ENCODE data around the gene LRP3. TPM values are rescaled to one million over a fixed set of nuclear protein-coding genes. Genes with fewer than 3 reads are reported as not detected.

The LRP3 gene
- total and polyA plus RNA-seq, 4 experiments from 2014 or later, result 0.32 TPM; not detected in 3

DNA sequence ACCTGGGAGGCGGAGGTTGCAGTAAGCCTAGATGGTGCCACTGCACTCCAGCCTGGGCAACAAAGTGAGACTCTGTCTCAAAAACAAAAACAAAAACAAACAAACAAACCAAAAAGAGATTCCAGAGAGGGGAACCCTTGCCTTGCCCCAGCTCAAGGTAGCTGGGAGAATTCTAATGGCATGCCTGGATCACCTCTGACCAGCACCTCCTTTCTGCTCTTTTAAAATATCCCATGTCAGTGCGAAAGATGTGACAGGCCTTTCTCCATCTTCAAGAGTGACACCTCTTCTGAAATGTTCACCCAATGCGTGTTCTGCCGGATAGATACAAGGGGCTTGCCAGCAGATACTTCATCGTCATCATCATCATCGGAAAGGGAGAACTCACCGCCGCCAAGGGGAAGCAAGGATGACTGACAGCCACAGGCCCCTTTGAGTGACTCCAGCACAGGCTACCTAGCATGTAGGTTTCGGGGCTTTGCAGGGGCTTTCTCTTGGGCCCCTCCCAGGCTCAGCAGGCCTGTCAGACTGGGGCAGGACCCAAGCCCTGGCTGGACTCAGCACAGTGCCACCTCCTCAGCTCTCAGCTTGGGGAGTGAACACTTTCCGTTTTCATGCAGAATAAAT, 18.9 kb upstream of the LRP3 start:
- H3K9me3 Mint-ChIP-seq, result peaks cover 0 to 7% (median under 1%) of the 10 kb centered on the region in 8 donors
- CTCF ChIA-PET (ENCODE audit: partially characterized antibody), result interaction anchor here (0.6 to 4.8 kb wide), 8 partner anchors 9 to 60 kb away, joined by 3 to 43 read pairs (median 9); no protein-coding TSS in a partner anchor
- peak overlapping the region in 1 of 2 donors; percentile 76 for H3K4me3 ChIP-seq (ENCODE audit: low read length in 2 of 2)

DNA sequence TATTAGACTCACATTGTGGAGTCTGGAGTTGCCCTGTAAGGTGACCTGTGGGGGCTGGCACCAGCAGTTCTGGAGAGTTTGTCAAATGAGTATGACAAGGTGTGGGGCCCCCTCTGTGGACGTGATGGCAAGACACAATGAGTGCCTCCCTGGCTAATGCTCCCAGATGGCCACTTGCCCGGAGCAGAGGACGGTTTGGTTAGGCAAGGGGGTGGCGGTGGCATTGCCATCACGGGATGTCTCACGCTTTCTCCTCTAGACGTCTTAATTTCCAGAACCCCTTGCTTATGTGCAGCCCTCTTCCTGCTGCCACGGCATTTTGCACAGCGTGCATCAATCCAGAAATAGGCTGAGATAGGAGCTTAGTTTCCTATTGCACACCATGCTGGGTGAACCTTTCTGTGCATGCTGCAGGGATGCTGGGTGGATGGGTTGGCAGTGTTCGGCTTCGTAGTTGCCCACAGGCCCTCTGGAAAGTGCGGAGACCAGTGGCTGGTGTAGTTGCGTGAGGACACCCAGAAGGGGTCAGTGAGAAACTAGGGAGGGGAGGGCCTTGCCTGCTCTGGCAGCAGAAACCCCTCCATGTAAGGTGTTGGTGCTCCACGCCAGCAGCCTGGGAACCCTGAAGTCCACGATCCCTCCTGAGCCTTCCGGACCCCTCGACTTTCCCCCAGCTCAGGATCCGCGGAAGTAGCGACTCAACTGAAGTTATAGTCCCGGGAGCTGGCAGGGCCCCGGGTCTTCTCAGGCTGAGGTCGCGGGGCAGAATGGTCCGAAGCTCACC, 18.1 kb upstream of the LRP3 start:
- Histone ChIP-seq H3K27me3 (ENCODE audit: insufficient read depth, low read length) (no peaks in the 10 kb centered on the region), H3K27ac (ENCODE audit: low read depth, low read length) (peak overlapping the region; percentile 88), H3K9me3 (ENCODE audit: control insufficient read depth in 1 of 2, low read length in 2 of 2) (no peaks in the 10 kb centered on the region), H3K36me3 (ENCODE audit: insufficient read depth, low read length) (no peaks in the 10 kb centered on the region), H3K4me3 (ENCODE audit: low read length in 2 of 2) (peak overlapping the region; percentile 71 to 76), H3K4me1 (ENCODE audit: insufficient read depth, low read length) (peaks cover 42% of the 10 kb centered on the region)
- intact Hi-C loops (cut with micrococcal nuclease), result loop anchor here (2.0 to 5.0 kb wide), 5 partner anchors 59 to 1079 kb away; partner anchors contain the start of genes ANKRD27, GARRE1, NUDT19 and RGS9BP
- Mint-ChIP-seq H3K4me3 (peak overlapping the region; percentile 95 to 99 (median 98)), H3K27ac (peak overlapping the region; percentile 97 to 100 (median 99)), H3K27me3 (peaks cover 0 to 4% of the 10 kb centered on the region in 2 donors), H3K36me3 (peaks cover 0 to 14% of the 10 kb centered on the region in 2 donors), H3K4me1 (peaks cover 23 to 60% (median 43%) of the 10 kb centered on the region in 4 donors), H3K9me3 (peaks cover 0 to 7% (median under 1%) of the 10 kb centered on the region in 8 donors)
- DNase-seq, result peak in 2 of 5 donors; percentile 16 to 42
- CTCF ChIA-PET (ENCODE audit: partially characterized antibody), result interaction anchor here (0.6 to 4.8 kb wide), 17 partner anchors 8 to 569 kb away, joined by 3 to 43 read pairs (median 6); partner anchors contain the start of gene CEBPG
- POLR2A ChIA-PET (ENCODE audit: partially characterized antibody), result interaction anchor here (0.8 to 5.2 kb wide), 18 partner anchors 9 to 831 kb away, joined by 3 to 160 read pairs (median 6); partner anchors contain the start of genes CEBPG, CEP89, FAAP24 and GPATCH1

More for the DNA sequence above, 18.9 kb upstream of the LRP3 start:
- POLR2A ChIA-PET (ENCODE audit: partially characterized antibody), result interaction anchor here (1.2 to 5.2 kb wide), 6 partner anchors 8 to 346 kb away, joined by 3 to 160 read pairs (median 12); partner anchors contain the start of gene PEPD
- no peaks in the 10 kb centered on the region for H3K36me3 ChIP-seq (ENCODE audit: insufficient read depth, low read length)
- no peaks in the 10 kb centered on the region for H3K27me3 ChIP-seq (ENCODE audit: insufficient read depth, low read length)
- H3K4me1 Mint-ChIP-seq, result peaks cover 23 to 59% (median 43%) of the 10 kb centered on the region in 4 donors
- H3K4me1 ChIP-seq (ENCODE audit: insufficient read depth, low read length), result peaks cover 42% of the 10 kb centered on the region
- H3K36me3 Mint-ChIP-seq, result peaks cover 0 to 14% of the 10 kb centered on the region in 2 donors
- peak overlapping the region; percentile 88 for H3K27ac ChIP-seq (ENCODE audit: low read depth, low read length)
- no peak for DNase-seq
- peak overlapping the region; percentile 95 to 99 (median 98) for H3K4me3 Mint-ChIP-seq
- no peaks in the 10 kb centered on the region for H3K9me3 ChIP-seq (ENCODE audit: control insufficient read depth in 1 of 2, low read length in 2 of 2)
- peak overlapping the region in 6 of 7 donors; percentile 34 to 100 (median 75) for H3K27ac Mint-ChIP-seq
- H3K27me3 Mint-ChIP-seq, result peaks cover 0 to 4% of the 10 kb centered on the region in 2 donors
- intact Hi-C loops (cut with micrococcal nuclease), result loop anchor here (5.0 kb wide), 1 partner anchor 483 kb away; the partner anchor contains the start of gene NUDT19

- Mint-ChIP-seq H3K36me3 (peaks cover 0 to 14% of the 10 kb centered on the region in 2 donors), H3K4me3 (peak overlapping the region; percentile 95 to 99 (median 98)), H3K27ac (peak overlapping the region; percentile 97 to 100 (median 99)), H3K9me3 (peaks cover 0 to 7% (median under 1%) of the 10 kb centered on the region in 8 donors), H3K4me1 (peaks cover 23 to 60% (median 42%) of the 10 kb centered on the region in 4 donors), H3K27me3 (peaks cover 0 to 4% of the 10 kb centered on the region in 2 donors)
- Histone ChIP-seq H3K36me3 (ENCODE audit: insufficient read depth, low read length) (no peaks in the 10 kb centered on the region), H3K4me1 (ENCODE audit: insufficient read depth, low read length) (peaks cover 41% of the 10 kb centered on the region), H3K4me3 (ENCODE audit: low read length in 2 of 2) (peak overlapping the region; percentile 71 to 76), H3K27ac (ENCODE audit: low read depth, low read length) (peak overlapping the region; percentile 88), H3K27me3 (ENCODE audit: insufficient read depth, low read length) (no peaks in the 10 kb centered on the region), H3K9me3 (ENCODE audit: control insufficient read depth in 1 of 2, low read length in 2 of 2) (no peaks in the 10 kb centered on the region)
- intact Hi-C loops (cut with micrococcal nuclease), result loop anchor here (1.0 to 5.0 kb wide), 10 partner anchors 17 to 1078 kb away; partner anchors contain the start of genes ANKRD27, CEBPG, FAAP24 and GARRE1
- ChIA-PET CTCF (ENCODE audit: partially characterized antibody) (interaction anchor here (0.6 to 4.8 kb wide), 18 partner anchors 9 to 570 kb away, joined by 3 to 43 read pairs (median 6); partner anchors contain the start of gene CEBPG), POLR2A (ENCODE audit: partially characterized antibody) (interaction anchor here (0.8 to 5.2 kb wide), 21 partner anchors 9 to 832 kb away, joined by 3 to 160 read pairs (median 5); partner anchors contain the start of genes CEBPG, CEP89, FAAP24 and GPATCH1)
- DNase-seq, result peak; percentile 95 to 99 (median 98)
These were observed 17.3 kb upstream of the LRP3 start for GRCh38 chr19:33176670-33177416.

- H3K4me3 ChIP-seq (ENCODE audit: low read length in 2 of 2), result peak overlapping the region; percentile 71 to 76
- POLR2A ChIA-PET (ENCODE audit: partially characterized antibody), result interaction anchor here (0.8 to 5.2 kb wide), 17 partner anchors 8 to 832 kb away, joined by 3 to 160 read pairs (median 6); partner anchors contain the start of genes CEBPG, CEP89, FAAP24 and GPATCH1
- DNase-seq, result peak in 4 of 5 donors; percentile 85 to 86 (median 85)
- H3K36me3 Mint-ChIP-seq, result peaks cover 0 to 14% of the 10 kb centered on the region in 2 donors
- no peaks in the 10 kb centered on the region for H3K9me3 ChIP-seq (ENCODE audit: control insufficient read depth in 1 of 2, low read length in 2 of 2)
- intact Hi-C loops (cut with micrococcal nuclease), result loop anchor here (1.0 to 5.0 kb wide), 10 partner anchors 17 to 1077 kb away; partner anchors contain the start of genes ANKRD27, CEBPG, FAAP24 and GARRE1
- peaks cover 0 to 4% of the 10 kb centered on the region in 2 donors for H3K27me3 Mint-ChIP-seq
- H3K36me3 ChIP-seq (ENCODE audit: insufficient read depth, low read length), result no peaks in the 10 kb centered on the region
- H3K4me1 Mint-ChIP-seq, result peaks cover 21 to 53% (median 37%) of the 10 kb centered on the region in 4 donors
- H3K9me3 Mint-ChIP-seq, result peaks cover 0 to 7% (median under 1%) of the 10 kb centered on the region in 8 donors
- peak overlapping the region; percentile 95 to 99 (median 98) for H3K4me3 Mint-ChIP-seq
- peaks cover 37% of the 10 kb centered on the region for H3K4me1 ChIP-seq (ENCODE audit: insufficient read depth, low read length)
- H3K27ac Mint-ChIP-seq, result peak overlapping the region; percentile 97 to 100 (median 99)
- CTCF ChIA-PET (ENCODE audit: partially characterized antibody), result interaction anchor here (0.7 to 4.8 kb wide), 18 partner anchors 8 to 229 kb away, joined by 3 to 43 read pairs (median 6); partner anchors contain the start of gene CEBPG
- H3K27ac ChIP-seq (ENCODE audit: low read depth, low read length), result peak overlapping the region; percentile 88
- no peaks in the 10 kb centered on the region for H3K27me3 ChIP-seq (ENCODE audit: insufficient read depth, low read length)
These were observed 16.6 kb upstream of the LRP3 start for GRCh38 chr19:33177417-33177979.

- H3K4me3 Mint-ChIP-seq, result no peak overlapping the region
- POLR2A ChIA-PET (ENCODE audit: partially characterized antibody), result interaction anchor here (1.3 kb wide), 1 partner anchor 9 kb away, joined by 4 read pairs; no protein-coding TSS in a partner anchor
These were observed 7.5 kb upstream of the LRP3 start for GRCh38 chr19:33186431-33187182.

More at GRCh38 chr19:33186431-33187182, 7.5 kb upstream of the LRP3 start:
- Histone ChIP-seq H3K4me3 (ENCODE audit: low read length in 2 of 2) (no peak overlapping the region), H3K9me3 (ENCODE audit: control insufficient read depth in 1 of 2, low read length in 2 of 2) (no peaks in the 10 kb centered on the region), H3K27me3 (ENCODE audit: insufficient read depth, low read length) (no peaks in the 10 kb centered on the region), H3K4me1 (ENCODE audit: insufficient read depth, low read length) (peaks cover 6% of the 10 kb centered on the region), H3K36me3 (ENCODE audit: insufficient read depth, low read length) (no peaks in the 10 kb centered on the region), H3K27ac (ENCODE audit: low read depth, low read length) (no peak overlapping the region)
- peaks cover 0 to 7% of the 10 kb centered on the region in 2 donors for H3K27me3 Mint-ChIP-seq
- no peak for DNase-seq
- CTCF ChIA-PET (ENCODE audit: partially characterized antibody), result interaction anchor here (1.7 to 5.7 kb wide), 5 partner anchors 9 to 61 kb away, joined by 3 to 62 read pairs (median 30); no protein-coding TSS in a partner anchor
- no peak overlapping the region for H3K27ac Mint-ChIP-seq
- peaks cover 0 to 11% (median under 1%) of the 10 kb centered on the region in 4 donors for H3K4me1 Mint-ChIP-seq
- H3K36me3 Mint-ChIP-seq, result no peaks in the 10 kb centered on the region
- no peaks in the 10 kb centered on the region for H3K9me3 Mint-ChIP-seq
- intact Hi-C loops (cut with micrococcal nuclease), result no loop called here

All from CD4-positive, alpha-beta memory T cell (primary cell).